ENCODE data around the gene ATP2C2. TPM values are rescaled to one million over a fixed set of nuclear protein-coding genes. Genes with fewer than 3 reads are reported as not detected.

The ATP2C2 gene
- total and polyA plus RNA-seq, 2 donors (not counting 1 experiment from before 2014, with no cell fraction given), result not detected

DNA sequence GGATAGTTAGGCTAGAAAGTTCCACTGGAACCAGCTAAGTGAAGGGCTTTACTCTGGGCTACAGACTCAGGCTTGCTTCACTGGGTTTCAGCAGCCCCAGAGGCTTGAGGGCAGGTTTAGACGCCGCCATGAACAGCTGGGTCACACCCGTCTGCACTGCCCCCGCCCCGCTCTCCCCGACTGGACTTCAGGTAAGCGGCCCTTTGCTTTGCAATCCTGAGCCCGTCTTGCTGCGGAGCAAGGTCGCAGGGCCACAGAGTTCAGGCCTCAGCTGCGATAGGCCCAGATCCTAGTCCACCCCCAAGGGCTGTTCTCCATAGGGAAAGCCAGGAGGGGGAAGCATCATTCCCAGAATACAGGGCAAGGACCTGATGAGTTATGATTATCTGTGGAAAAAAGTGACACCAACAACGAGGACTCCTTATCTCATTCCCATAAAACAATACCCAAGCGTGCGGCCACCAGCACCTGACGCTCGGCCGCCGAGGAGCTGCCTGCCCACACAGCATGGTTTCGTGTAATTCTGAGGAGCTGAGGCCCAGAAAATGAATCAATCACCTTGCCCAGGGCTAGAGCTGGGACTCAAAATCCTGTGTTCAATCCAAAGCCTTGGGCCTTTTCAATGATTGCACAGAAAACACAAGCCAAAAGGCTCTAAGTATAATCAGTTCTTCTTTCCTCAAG is 115.7 kb downstream of the ATP2C2 start:
- TF ChIP-seq, protein P1, sequence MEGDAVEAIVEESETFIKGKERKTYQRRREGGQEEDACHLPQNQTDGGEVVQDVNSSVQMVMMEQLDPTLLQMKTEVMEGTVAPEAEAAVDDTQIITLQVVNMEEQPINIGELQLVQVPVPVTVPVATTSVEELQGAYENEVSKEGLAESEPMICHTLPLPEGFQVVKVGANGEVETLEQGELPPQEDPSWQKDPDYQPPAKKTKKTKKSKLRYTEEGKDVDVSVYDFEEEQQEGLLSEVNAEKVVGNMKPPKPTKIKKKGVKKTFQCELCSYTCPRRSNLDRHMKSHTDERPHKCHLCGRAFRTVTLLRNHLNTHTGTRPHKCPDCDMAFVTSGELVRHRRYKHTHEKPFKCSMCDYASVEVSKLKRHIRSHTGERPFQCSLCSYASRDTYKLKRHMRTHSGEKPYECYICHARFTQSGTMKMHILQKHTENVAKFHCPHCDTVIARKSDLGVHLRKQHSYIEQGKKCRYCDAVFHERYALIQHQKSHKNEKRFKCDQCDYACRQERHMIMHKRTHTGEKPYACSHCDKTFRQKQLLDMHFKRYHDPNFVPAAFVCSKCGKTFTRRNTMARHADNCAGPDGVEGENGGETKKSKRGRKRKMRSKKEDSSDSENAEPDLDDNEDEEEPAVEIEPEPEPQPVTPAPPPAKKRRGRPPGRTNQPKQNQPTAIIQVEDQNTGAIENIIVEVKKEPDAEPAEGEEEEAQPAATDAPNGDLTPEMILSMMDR (conservative IDR thresholded peaks at IDR 0.05 in 1 of 2, IDR thresholded peaks at IDR 0.05 in 1 of 2; ENCODE audit: low read depth in 1 of 2, low read length in 2 of 2), result no peak
- TF ChIP-seq EZH2 (IDR thresholded peaks at IDR 0.05; ENCODE audit: low read length, missing control alignments), result no peak
- DNase-seq (ENCODE audit: low read depth in 2 of 2), result no peak
- no peak overlapping the region for H2AFZ ChIP-seq (ENCODE audit: low read length)
- no peak overlapping the region for H3K4me2 ChIP-seq (ENCODE audit: extremely low read depth, insufficient read depth, low read length)
- H3K9me3 ChIP-seq (ENCODE audit: control insufficient read depth, insufficient read depth, low read depth, low read length), result no peaks in the 10 kb centered on the region
- H3K9ac ChIP-seq (ENCODE audit: insufficient read depth, low read length), result no peak overlapping the region
- no peak overlapping the region for H3K27ac ChIP-seq (ENCODE audit: insufficient read depth, low read length)
- H4K20me1 ChIP-seq (ENCODE audit: control insufficient read depth, extremely low read depth, insufficient read depth, low read length), result no peaks in the 10 kb centered on the region
- H3K4me3 ChIP-seq (replicated peaks in 1 of 4; ENCODE audit: control extremely low read depth in 1 of 4, insufficient read depth in 1 of 4, low read depth in 3 of 4, low read length in 4 of 4), result no peak overlapping the region
- H3K4me1 ChIP-seq (ENCODE audit: control insufficient read depth, extremely low read depth, insufficient read depth, low read length), result no peaks in the 10 kb centered on the region
- no peaks in the 10 kb centered on the region for H3K27me3 ChIP-seq (ENCODE audit: control insufficient read depth, insufficient read depth, low read length)
- H3K36me3 ChIP-seq (ENCODE audit: control insufficient read depth, insufficient read depth, low read length), result peaks cover 22% of the 10 kb centered on the region
- no peaks in the 10 kb centered on the region for H3K79me2 ChIP-seq (ENCODE audit: control insufficient read depth, insufficient read depth, low read length)

DNA sequence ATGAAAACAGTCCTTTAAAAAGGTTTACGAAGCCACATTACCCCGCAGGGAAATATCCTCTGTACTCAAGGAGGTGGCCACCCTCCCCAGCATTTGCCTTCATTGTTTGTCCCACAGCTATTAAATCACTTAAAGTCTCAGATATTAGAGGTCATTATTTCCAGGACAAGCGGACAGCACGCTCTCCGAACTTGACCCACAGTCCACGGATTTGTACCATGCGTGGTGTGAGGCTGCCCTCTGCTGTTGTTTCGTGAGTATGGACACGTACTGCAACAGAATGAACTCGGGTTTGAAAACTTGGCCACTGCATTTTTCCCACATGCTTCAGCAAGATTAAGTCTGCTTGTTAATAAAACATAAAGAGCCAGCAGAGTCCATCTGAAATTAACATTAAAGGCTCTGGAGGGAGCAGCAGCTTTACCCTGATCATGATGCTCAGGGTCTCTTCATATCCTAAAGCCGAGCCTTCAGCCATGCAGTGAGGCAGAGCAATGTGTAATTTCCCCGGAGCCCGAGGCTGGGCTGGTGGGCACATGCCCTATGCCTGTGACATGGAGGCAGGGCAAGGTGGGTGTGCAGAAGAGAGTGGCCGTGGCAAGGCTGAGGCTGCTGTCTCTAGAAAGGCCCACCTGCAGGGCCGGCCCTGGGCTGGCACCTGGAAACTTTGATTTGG is 116.4 kb downstream of the ATP2C2 start:
- no peaks in the 10 kb centered on the region for H3K79me2 ChIP-seq (ENCODE audit: control insufficient read depth, insufficient read depth, low read length)
- DNase-seq (ENCODE audit: low read depth in 2 of 2), result peak; percentile 41 to 73
- H3K9me3 ChIP-seq (ENCODE audit: control insufficient read depth, insufficient read depth, low read depth, low read length), result no peaks in the 10 kb centered on the region
- peaks cover 22% of the 10 kb centered on the region for H3K36me3 ChIP-seq (ENCODE audit: control insufficient read depth, insufficient read depth, low read length)
- no peaks in the 10 kb centered on the region for H3K27me3 ChIP-seq (ENCODE audit: control insufficient read depth, insufficient read depth, low read length)
- no peak overlapping the region for H2AFZ ChIP-seq (ENCODE audit: low read length)
- H3K27ac ChIP-seq (ENCODE audit: insufficient read depth, low read length), result no peak overlapping the region
- no peak overlapping the region for H3K4me2 ChIP-seq (ENCODE audit: extremely low read depth, insufficient read depth, low read length)
- H3K4me3 ChIP-seq (replicated peaks in 1 of 4; ENCODE audit: control extremely low read depth in 1 of 4, insufficient read depth in 1 of 4, low read depth in 3 of 4, low read length in 4 of 4), result no peak overlapping the region
- no peaks in the 10 kb centered on the region for H4K20me1 ChIP-seq (ENCODE audit: control insufficient read depth, extremely low read depth, insufficient read depth, low read length)
- no peaks in the 10 kb centered on the region for H3K4me1 ChIP-seq (ENCODE audit: control insufficient read depth, extremely low read depth, insufficient read depth, low read length)
- no peak for TF ChIP-seq EZH2 (IDR thresholded peaks at IDR 0.05; ENCODE audit: low read length, missing control alignments)
- TF ChIP-seq, protein P1 (conservative IDR thresholded peaks at IDR 0.05 in 1 of 2, IDR thresholded peaks at IDR 0.05 in 1 of 2; ENCODE audit: low read depth in 1 of 2, low read length in 2 of 2), result peak; percentile 82 to 84
- H3K9ac ChIP-seq (ENCODE audit: insufficient read depth, low read length), result no peak overlapping the region

DNA sequence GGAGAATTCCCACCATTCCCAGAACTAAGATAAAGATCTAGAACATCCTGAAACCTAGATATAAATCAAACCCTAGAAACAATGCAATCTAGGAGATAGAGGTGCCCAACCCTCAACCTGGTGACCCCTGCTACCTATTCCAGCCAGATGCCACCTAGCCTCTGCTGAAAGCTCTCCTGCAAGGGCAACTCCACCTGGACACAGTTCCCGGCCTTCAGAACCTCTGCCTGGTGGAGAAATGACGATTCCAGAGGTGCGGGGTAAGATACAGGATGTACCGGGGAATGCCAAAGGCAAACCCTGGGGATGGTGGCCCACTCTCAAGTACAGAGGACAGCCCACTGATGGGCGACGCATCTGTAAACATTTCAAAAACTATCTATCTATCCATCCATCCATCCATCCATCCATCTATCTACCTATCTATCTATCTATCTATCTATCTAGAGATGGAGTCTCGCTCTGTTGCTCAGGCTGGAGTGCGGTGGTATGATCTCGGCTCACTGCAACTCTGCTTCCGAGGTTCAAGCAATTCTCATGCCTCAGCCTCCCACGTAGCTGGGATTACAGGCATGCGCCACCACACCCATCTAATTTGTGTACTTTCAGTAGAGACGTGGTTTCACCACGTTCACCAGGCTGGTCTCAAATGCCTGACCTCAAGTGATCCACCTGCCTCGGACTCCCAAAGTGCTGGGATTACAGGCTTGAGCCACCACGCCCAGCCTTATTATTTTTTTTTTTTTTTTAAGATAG is 117.1 kb downstream of the ATP2C2 start:
- no peak overlapping the region for H3K27ac ChIP-seq (ENCODE audit: insufficient read depth, low read length)
- TF ChIP-seq, protein P1 (conservative IDR thresholded peaks at IDR 0.05 in 1 of 2, IDR thresholded peaks at IDR 0.05 in 1 of 2; ENCODE audit: low read depth in 1 of 2, low read length in 2 of 2), result no peak
- no peak for TF ChIP-seq EZH2 (IDR thresholded peaks at IDR 0.05; ENCODE audit: low read length, missing control alignments)
- no peaks in the 10 kb centered on the region for H4K20me1 ChIP-seq (ENCODE audit: control insufficient read depth, extremely low read depth, insufficient read depth, low read length)
- peaks cover 20% of the 10 kb centered on the region for H3K36me3 ChIP-seq (ENCODE audit: control insufficient read depth, insufficient read depth, low read length)
- DNase-seq (ENCODE audit: low read depth in 2 of 2), result no peak
- no peaks in the 10 kb centered on the region for H3K9me3 ChIP-seq (ENCODE audit: control insufficient read depth, insufficient read depth, low read depth, low read length)
- no peak overlapping the region for H3K4me3 ChIP-seq (replicated peaks in 1 of 4; ENCODE audit: control extremely low read depth in 1 of 4, insufficient read depth in 1 of 4, low read depth in 3 of 4, low read length in 4 of 4)
- no peaks in the 10 kb centered on the region for H3K27me3 ChIP-seq (ENCODE audit: control insufficient read depth, insufficient read depth, low read length)
- H3K9ac ChIP-seq (ENCODE audit: insufficient read depth, low read length), result no peak overlapping the region
- H3K4me1 ChIP-seq (ENCODE audit: control insufficient read depth, extremely low read depth, insufficient read depth, low read length), result no peaks in the 10 kb centered on the region
- no peaks in the 10 kb centered on the region for H3K79me2 ChIP-seq (ENCODE audit: control insufficient read depth, insufficient read depth, low read length)
- no peak overlapping the region for H3K4me2 ChIP-seq (ENCODE audit: extremely low read depth, insufficient read depth, low read length)
- H2AFZ ChIP-seq (ENCODE audit: low read length), result no peak overlapping the region

Measured in fibroblast of lung (primary cell).